OCI-LY1 (cell line): Measurements from ENCODE around the gene RHOG.

Experiments
- H2AFZ ChIP-seq: fragments of 200-600 bp; sonication (generic), shearing (Covaris generic); 2 replicates; pipeline ENCODE4 v1.6.0; 2014; ENCODE audit warnings: antibody characterized with exemption, mild to moderate bottlenecking, low read length
- H3F3A ChIP-seq: fragments of 200-600 bp; sonication (generic), shearing (Covaris generic); 2 replicates; pipeline ENCODE4 v1.6.0; 2014; ENCODE audit warnings: mild to moderate bottlenecking, antibody characterized with exemption, low read length, moderate library complexity; ENCODE audit not compliant: insufficient read depth
- H3K27ac ChIP-seq: fragments of 200-600 bp; sonication (generic); 2 replicates; pipeline ENCODE4 v1.5.1; 2014; ENCODE audit warnings: low read length, mixed run types, mild to moderate bottlenecking, low read depth; ENCODE audit not compliant: poor library complexity, severe bottlenecking
- H3K27me3 ChIP-seq: fragments of 200-600 bp; sonication (generic); 2 replicates; pipeline ENCODE4 v1.6.0; 2014; ENCODE audit warnings: antibody characterized with exemption, mild to moderate bottlenecking, low read length, moderate library complexity; ENCODE audit not compliant: insufficient read depth
- H3K36me3 ChIP-seq: fragments of 200-600 bp; sonication (generic); 2 replicates; pipeline ENCODE4 v1.6.1; 2014; ENCODE audit warnings: mild to moderate bottlenecking, antibody characterized with exemption, low read length, moderate library complexity, mixed read lengths; ENCODE audit not compliant: insufficient read depth
- H3K4me1 ChIP-seq: fragments of 200-600 bp; sonication (generic); 2 replicates; pipeline ENCODE4 v1.5.1; 2014; ENCODE audit warnings: mild to moderate bottlenecking, low read length, moderate library complexity; ENCODE audit not compliant: insufficient read depth, severe bottlenecking
- H3K4me2 ChIP-seq: fragments of 200-600 bp; sonication (generic), shearing (Covaris generic); 2 replicates; pipeline ENCODE4 v1.6.1; 2014; ENCODE audit warnings: low read length
- H3K4me3 ChIP-seq: fragments of 200-600 bp; sonication (generic); 2 replicates; pipeline ENCODE4 v1.5.1; 2014; ENCODE audit warnings: low read length, low read depth, mild to moderate bottlenecking, mixed read lengths; ENCODE audit not compliant: poor library complexity, severe bottlenecking
- H3K79me2 ChIP-seq: fragments of 200-600 bp; shearing (Covaris generic); 2 replicates; pipeline ENCODE4 v1.6.1; 2016; ENCODE audit warnings: mixed run types, low read length, mixed read lengths; ENCODE audit not compliant: insufficient read depth
- H3K9ac ChIP-seq: fragments of 200-600 bp; sonication (generic), shearing (Covaris generic); 2 replicates; pipeline ENCODE4 v1.6.1; 2014; ENCODE audit warnings: mild to moderate bottlenecking, low read length, mixed read lengths
- H3K9me2 ChIP-seq: fragments of 200-600 bp; sonication (generic), shearing (Covaris generic); 2 replicates; pipeline ENCODE4 v1.6.1; 2014; ENCODE audit warnings: low read depth, mild to moderate bottlenecking, low read length, mixed read lengths
- H3K9me3 ChIP-seq: fragments of 200-600 bp; shearing (Covaris generic); 2 replicates; pipeline ENCODE4 v1.6.1; 2014; ENCODE audit warnings: low read length, mixed read lengths
- H4K20me1 ChIP-seq: fragments of 200-600 bp; sonication (generic), shearing (Covaris generic); 2 replicates; pipeline ENCODE4 v1.6.0; 2016; ENCODE audit warnings: mild to moderate bottlenecking, low read length; ENCODE audit not compliant: insufficient read depth
- EZH2 ChIP-seq: fragments of 200-600 bp; sonication (generic), shearing (Covaris generic); IDR thresholded peaks from 2 replicates; pipeline ENCODE4 v1.8.0; 2017; ENCODE audit warnings: borderline replicate concordance, mixed run types, mild to moderate bottlenecking, antibody characterized with exemption, low read length, moderate library complexity, mixed read lengths
- TF ChIP-seq, protein P1 (sequence below): fragments of 200-600 bp; sonication (generic), shearing (Covaris generic); IDR thresholded peaks from 2 replicates; pipeline ENCODE4 v1.5.1; 2017; ENCODE audit warnings: mild to moderate bottlenecking, antibody characterized with exemption, low read length, moderate library complexity, mixed read lengths

Gene RHOG

GRCh38 chr11:3823762-3824506, 16.8 kb downstream of the RHOG start:
- H3K9ac ChIP-seq = no peak overlapping the region
- no peak overlapping the region for H3K4me2 ChIP-seq
- H3K9me2 ChIP-seq = no peaks in the 10 kb centered on the region
- H3K79me2 ChIP-seq = no peaks in the 10 kb centered on the region
- H3K4me3 ChIP-seq = no peak overlapping the region
- peaks cover 36% of the 10 kb centered on the region for H3K36me3 ChIP-seq
- H4K20me1 ChIP-seq = no peaks in the 10 kb centered on the region
- H2AFZ ChIP-seq = no peak overlapping the region
- TF ChIP-seq, protein P1, sequence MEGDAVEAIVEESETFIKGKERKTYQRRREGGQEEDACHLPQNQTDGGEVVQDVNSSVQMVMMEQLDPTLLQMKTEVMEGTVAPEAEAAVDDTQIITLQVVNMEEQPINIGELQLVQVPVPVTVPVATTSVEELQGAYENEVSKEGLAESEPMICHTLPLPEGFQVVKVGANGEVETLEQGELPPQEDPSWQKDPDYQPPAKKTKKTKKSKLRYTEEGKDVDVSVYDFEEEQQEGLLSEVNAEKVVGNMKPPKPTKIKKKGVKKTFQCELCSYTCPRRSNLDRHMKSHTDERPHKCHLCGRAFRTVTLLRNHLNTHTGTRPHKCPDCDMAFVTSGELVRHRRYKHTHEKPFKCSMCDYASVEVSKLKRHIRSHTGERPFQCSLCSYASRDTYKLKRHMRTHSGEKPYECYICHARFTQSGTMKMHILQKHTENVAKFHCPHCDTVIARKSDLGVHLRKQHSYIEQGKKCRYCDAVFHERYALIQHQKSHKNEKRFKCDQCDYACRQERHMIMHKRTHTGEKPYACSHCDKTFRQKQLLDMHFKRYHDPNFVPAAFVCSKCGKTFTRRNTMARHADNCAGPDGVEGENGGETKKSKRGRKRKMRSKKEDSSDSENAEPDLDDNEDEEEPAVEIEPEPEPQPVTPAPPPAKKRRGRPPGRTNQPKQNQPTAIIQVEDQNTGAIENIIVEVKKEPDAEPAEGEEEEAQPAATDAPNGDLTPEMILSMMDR = no peak
- no peak for TF ChIP-seq EZH2
- no peaks in the 10 kb centered on the region for H3K27me3 ChIP-seq
- H3K9me3 ChIP-seq = no peaks in the 10 kb centered on the region
- H3F3A ChIP-seq = no peaks in the 10 kb centered on the region
- no peaks in the 10 kb centered on the region for H3K4me1 ChIP-seq
- H3K27ac ChIP-seq = no peak overlapping the region

DNA sequence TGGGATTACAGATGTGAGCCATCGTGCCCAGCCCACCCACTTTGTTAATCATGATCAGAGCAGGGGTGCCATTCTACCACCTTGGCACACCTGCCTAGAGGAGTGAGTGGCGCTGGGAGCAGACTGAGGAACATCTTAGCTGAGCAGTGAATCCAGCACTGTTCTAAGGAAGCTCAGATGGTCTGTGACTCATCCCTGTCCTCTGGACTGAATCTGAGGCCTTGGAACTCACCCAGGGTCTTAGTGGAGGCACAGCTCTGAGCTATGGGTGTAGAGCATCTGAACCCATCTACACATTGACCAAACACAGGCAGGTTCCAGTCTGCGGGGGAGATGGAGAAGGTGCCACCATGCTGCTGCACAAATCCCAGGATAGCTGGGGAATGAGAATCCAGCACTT, 17.5 kb downstream of the RHOG start:
- H2AFZ ChIP-seq = no peak overlapping the region

GRCh38 chr11:3822312-3822711, 18.4 kb downstream of the RHOG start:
- no peak overlapping the region for H3K27ac ChIP-seq
- H3K9me3 ChIP-seq = no peaks in the 10 kb centered on the region
- H3F3A ChIP-seq = no peaks in the 10 kb centered on the region
- H3K9me2 ChIP-seq = no peaks in the 10 kb centered on the region
- no peak overlapping the region for H3K4me3 ChIP-seq
- TF ChIP-seq, protein P1 = no peak
- TF ChIP-seq EZH2 = no peak
- H4K20me1 ChIP-seq = no peaks in the 10 kb centered on the region
- no peaks in the 10 kb centered on the region for H3K4me1 ChIP-seq
- no peaks in the 10 kb centered on the region for H3K79me2 ChIP-seq
- no peak overlapping the region for H2AFZ ChIP-seq
- no peaks in the 10 kb centered on the region for H3K27me3 ChIP-seq
- H3K9ac ChIP-seq = no peak overlapping the region
- H3K36me3 ChIP-seq = peaks cover 29% of the 10 kb centered on the region
- H3K4me2 ChIP-seq = no peak overlapping the region

More for the DNA sequence above, 17.5 kb downstream of the RHOG start:
- H3K27me3 ChIP-seq = no peaks in the 10 kb centered on the region
- H3K9me3 ChIP-seq = no peaks in the 10 kb centered on the region
- no peak overlapping the region for H3K9ac ChIP-seq
- H4K20me1 ChIP-seq = no peaks in the 10 kb centered on the region
- no peak overlapping the region for H3K27ac ChIP-seq
- H3F3A ChIP-seq = no peaks in the 10 kb centered on the region
- no peak overlapping the region for H3K4me2 ChIP-seq
- H3K79me2 ChIP-seq = no peaks in the 10 kb centered on the region
- TF ChIP-seq EZH2 = no peak
- TF ChIP-seq, protein P1 = no peak
- H3K36me3 ChIP-seq = peaks cover 36% of the 10 kb centered on the region
- no peak overlapping the region for H3K4me3 ChIP-seq
- H3K9me2 ChIP-seq = no peaks in the 10 kb centered on the region
- no peaks in the 10 kb centered on the region for H3K4me1 ChIP-seq
